Loucy (cell line): ENCODE measurements around the gene TELO2.

ENCODE experiments used
- H2AFZ ChIP-seq: fragments of 200-600 bp; sonication (generic); 2 replicates; pipeline ENCODE4 v1.6.0; 2016; ENCODE audit warnings: antibody characterized with exemption, mild to moderate bottlenecking, low read length, moderate library complexity
- H3F3A ChIP-seq: fragments of 200-600 bp; 2 replicates; pipeline ENCODE4 v1.6.0; 2016; ENCODE audit warnings: antibody characterized with exemption, low read depth, mild to moderate bottlenecking
- H3K27me3 ChIP-seq: fragments of 200-600 bp; sonication (generic); 2 replicates; pipeline ENCODE4 v1.6.1; 2014; ENCODE audit warnings: low read length, mild to moderate bottlenecking; ENCODE audit not compliant: insufficient read depth, poor library complexity, severe bottlenecking
- H3K36me3 ChIP-seq: fragments of 200-600 bp; sonication (generic); 2 replicates; pipeline ENCODE4 v1.6.1; 2016; ENCODE audit warnings: low read length; ENCODE audit not compliant: insufficient read depth
- H3K4me1 ChIP-seq: fragments of 200-600 bp; sonication (generic); 2 replicates; pipeline ENCODE4 v1.5.1; 2014; ENCODE audit warnings: low read length, mild to moderate bottlenecking; ENCODE audit not compliant: insufficient read depth, poor library complexity, severe bottlenecking
- H3K4me2 ChIP-seq: fragments of 200-600 bp; sonication (generic); 2 replicates; pipeline ENCODE4 v1.6.0; 2014; ENCODE audit warnings: antibody characterized with exemption, low read length, low read depth, mild to moderate bottlenecking; ENCODE audit not compliant: poor library complexity, severe bottlenecking
- H3K4me3 ChIP-seq: fragments of 200-600 bp; sonication (generic); 2 replicates; pipeline ENCODE4 v1.5.1; 2014; ENCODE audit warnings: low read length, mild to moderate bottlenecking, mixed read lengths; ENCODE audit not compliant: poor library complexity, severe bottlenecking
- H3K79me2 ChIP-seq: fragments of 200-600 bp; sonication (generic); 2 replicates; pipeline ENCODE4 v1.6.1; 2014; ENCODE audit warnings: low read length; ENCODE audit not compliant: insufficient read depth
- H3K9ac ChIP-seq: fragments of 200-600 bp; sonication (generic); 2 replicates; pipeline ENCODE4 v1.6.0; 2014; ENCODE audit warnings: mild to moderate bottlenecking, low read depth, low read length, moderate library complexity; ENCODE audit not compliant: poor library complexity, severe bottlenecking
- H3K9me2 ChIP-seq: fragments of 200-600 bp; sonication (generic); replicated peaks from 2 replicates; pipeline ENCODE4 v1.6.1; 2016; ENCODE audit warnings: low read depth, low read length, mixed read lengths
- H3K9me3 ChIP-seq: fragments of 200-600 bp; sonication (generic); 2 replicates; pipeline ENCODE4 v1.6.1; 2014; ENCODE audit warnings: mild to moderate bottlenecking, antibody characterized with exemption, low read length, low read depth; ENCODE audit not compliant: insufficient read depth
- H4K20me1 ChIP-seq: fragments of 200-600 bp; sonication (generic); 2 replicates; pipeline ENCODE4 v1.6.0; 2014; ENCODE audit warnings: antibody characterized with exemption, low read length, mild to moderate bottlenecking; ENCODE audit not compliant: insufficient read depth, poor library complexity, severe bottlenecking
- EZH2phosphoT487 ChIP-seq: fragments of 200-600 bp; IDR thresholded peaks from 2 replicates; pipeline ENCODE4 v1.6.1; 2018; ENCODE audit warnings: antibody characterized with exemption, mild to moderate bottlenecking, moderate library complexity, borderline replicate concordance
- TF ChIP-seq, protein P1 (sequence below): fragments of 200-600 bp; sonication (generic); conservative IDR thresholded peaks from 2 replicates; pipeline ENCODE4 v1.5.1; 2014; ENCODE audit warnings: mild to moderate bottlenecking, antibody characterized with exemption, low read length

Gene TELO2

DNA sequence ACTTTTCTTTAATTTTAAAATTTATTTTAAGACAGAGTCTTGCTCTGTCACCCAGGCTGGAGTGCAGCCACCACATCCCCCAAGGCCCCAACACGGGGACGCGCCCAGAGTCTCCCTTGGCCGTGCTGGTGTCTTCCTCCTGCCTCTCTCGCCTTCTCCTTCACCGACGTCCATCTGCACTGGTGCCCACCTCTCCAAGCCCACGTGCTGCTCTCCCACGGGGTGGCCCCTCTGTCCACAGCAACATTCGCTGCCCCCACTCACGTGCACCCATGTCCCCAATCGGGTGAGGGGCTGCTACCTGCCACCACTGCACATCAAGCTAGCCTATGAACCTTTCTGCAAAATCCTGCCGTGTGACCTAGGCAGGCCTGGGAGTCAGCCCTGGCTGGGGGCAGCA, 43.4 kb downstream of the TELO2 start:
- Histone ChIP-seq H3K4me2 (no peak overlapping the region), H3F3A (no peaks in the 10 kb centered on the region), H2AFZ (no peak overlapping the region), H3K9ac (no peak overlapping the region), H3K4me1 (peaks cover 14% of the 10 kb centered on the region), H3K4me3 (no peak overlapping the region), H3K79me2 (no peaks in the 10 kb centered on the region), H3K36me3 (no peaks in the 10 kb centered on the region), H4K20me1 (no peaks in the 10 kb centered on the region), H3K9me2 (no peaks in the 10 kb centered on the region), H3K9me3 (no peaks in the 10 kb centered on the region), H3K27me3 (no peaks in the 10 kb centered on the region)
- TF ChIP-seq, protein P1, sequence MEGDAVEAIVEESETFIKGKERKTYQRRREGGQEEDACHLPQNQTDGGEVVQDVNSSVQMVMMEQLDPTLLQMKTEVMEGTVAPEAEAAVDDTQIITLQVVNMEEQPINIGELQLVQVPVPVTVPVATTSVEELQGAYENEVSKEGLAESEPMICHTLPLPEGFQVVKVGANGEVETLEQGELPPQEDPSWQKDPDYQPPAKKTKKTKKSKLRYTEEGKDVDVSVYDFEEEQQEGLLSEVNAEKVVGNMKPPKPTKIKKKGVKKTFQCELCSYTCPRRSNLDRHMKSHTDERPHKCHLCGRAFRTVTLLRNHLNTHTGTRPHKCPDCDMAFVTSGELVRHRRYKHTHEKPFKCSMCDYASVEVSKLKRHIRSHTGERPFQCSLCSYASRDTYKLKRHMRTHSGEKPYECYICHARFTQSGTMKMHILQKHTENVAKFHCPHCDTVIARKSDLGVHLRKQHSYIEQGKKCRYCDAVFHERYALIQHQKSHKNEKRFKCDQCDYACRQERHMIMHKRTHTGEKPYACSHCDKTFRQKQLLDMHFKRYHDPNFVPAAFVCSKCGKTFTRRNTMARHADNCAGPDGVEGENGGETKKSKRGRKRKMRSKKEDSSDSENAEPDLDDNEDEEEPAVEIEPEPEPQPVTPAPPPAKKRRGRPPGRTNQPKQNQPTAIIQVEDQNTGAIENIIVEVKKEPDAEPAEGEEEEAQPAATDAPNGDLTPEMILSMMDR: no peak
- no peak for TF ChIP-seq EZH2phosphoT487

DNA sequence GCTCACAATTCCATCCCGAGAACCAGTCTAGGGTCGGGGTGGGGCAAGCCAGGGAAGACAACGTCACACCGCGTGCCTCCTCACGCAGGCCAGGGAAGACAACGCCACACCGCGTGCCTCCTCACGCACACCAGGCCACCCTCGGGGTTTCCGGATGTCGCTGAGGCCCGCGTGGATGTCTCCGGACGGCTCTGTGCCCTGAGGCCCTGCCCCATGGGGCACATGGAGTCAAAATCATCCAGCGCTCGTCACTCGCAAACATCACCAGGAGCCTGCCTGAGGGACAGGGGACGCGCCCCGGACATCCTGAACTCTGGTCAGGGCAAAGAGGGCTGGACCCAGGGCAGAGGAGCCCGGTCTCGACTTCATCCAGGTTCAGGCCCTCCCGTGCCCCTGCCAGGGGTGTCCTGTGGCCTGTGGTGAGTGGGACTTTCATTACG, 44.0 kb downstream of the TELO2 start:
- TF ChIP-seq, protein P1: no peak
- TF ChIP-seq EZH2phosphoT487: no peak
- Histone ChIP-seq H3F3A (no peaks in the 10 kb centered on the region), H4K20me1 (no peaks in the 10 kb centered on the region), H3K9me3 (no peaks in the 10 kb centered on the region), H3K36me3 (no peaks in the 10 kb centered on the region), H3K79me2 (no peaks in the 10 kb centered on the region), H3K27me3 (no peaks in the 10 kb centered on the region), H3K9me2 (no peaks in the 10 kb centered on the region), H3K4me2 (no peak overlapping the region), H3K9ac (no peak overlapping the region), H3K4me1 (peaks cover 14% of the 10 kb centered on the region), H3K4me3 (no peak overlapping the region), H2AFZ (no peak overlapping the region)

DNA sequence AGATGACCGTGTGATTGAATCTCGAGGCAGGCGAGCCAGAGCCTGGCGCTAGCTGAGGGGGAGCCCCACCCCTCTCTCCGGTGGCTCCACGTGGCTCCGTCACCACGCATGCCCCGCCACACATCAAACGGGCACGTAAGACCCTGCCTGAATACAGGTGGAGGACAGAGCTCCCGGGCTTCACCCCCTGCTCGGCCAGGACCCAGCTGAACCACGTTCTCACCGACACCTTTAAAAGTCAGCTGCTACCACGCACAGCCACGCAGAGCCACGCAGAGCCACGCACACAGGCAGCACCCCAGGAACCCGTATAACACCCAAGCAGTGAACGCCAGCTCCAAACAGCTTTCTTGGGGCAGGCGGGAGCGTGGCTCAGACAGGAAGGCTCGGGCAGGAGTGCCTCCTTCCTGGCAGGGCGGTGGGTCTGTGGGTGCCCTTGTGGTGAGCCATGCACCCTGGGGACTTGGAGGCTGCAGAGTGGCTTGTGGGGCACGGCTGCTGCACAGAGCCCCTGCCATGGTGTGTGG, 44.7 kb downstream of the TELO2 start:
- Histone ChIP-seq H3K4me2 (peak overlapping the region; percentile 68), H3K27me3 (no peaks in the 10 kb centered on the region), H4K20me1 (no peaks in the 10 kb centered on the region), H3K79me2 (no peaks in the 10 kb centered on the region), H3K9me3 (no peaks in the 10 kb centered on the region), H3K4me1 (peaks cover 19% of the 10 kb centered on the region), H3K9ac (peak overlapping the region; percentile 22), H3K4me3 (no peak overlapping the region), H3K36me3 (no peaks in the 10 kb centered on the region), H3F3A (no peaks in the 10 kb centered on the region), H3K9me2 (no peaks in the 10 kb centered on the region), H2AFZ (no peak overlapping the region)
- TF ChIP-seq, protein P1: no peak
